Peyer's patch (tissue), 4 donors: ENCODE results near the gene DTX2.
"Not testable (repeated sequence)": the region's sequence is repeated elsewhere in the genome, so short reads cannot be mapped to it uniquely, and the experiment has no call there.

Experiments used
- POLR2A ChIP-seq, 2 donors: fragments of 450-650 bp; IDR thresholded peaks; one replicate each; pipeline ENCODE4 v1.5.1; 2017; ENCODE audit warnings: antibody characterized with exemption in 2 of 2, mild to moderate bottlenecking in 2 of 2, moderate library complexity in 2 of 2
- TF ChIP-seq, protein P1 (sequence below), 6 experiments: fragments of 450-650 bp in 4 of 6; fragments of 200-600 bp in 2 of 6; sonication (generic) in 1 of 6; IDR thresholded peaks; one replicate each; pipeline ENCODE4 v1.5.1; 2017 to 2019; ENCODE audit warnings: antibody characterized with exemption in 6 of 6, mild to moderate bottlenecking in 3 of 6, moderate library complexity in 1 of 6

GRCh38 chr7:76460767-76461166 lies 742 bp upstream of the DTX2 start:
- TF ChIP-seq, protein P1, sequence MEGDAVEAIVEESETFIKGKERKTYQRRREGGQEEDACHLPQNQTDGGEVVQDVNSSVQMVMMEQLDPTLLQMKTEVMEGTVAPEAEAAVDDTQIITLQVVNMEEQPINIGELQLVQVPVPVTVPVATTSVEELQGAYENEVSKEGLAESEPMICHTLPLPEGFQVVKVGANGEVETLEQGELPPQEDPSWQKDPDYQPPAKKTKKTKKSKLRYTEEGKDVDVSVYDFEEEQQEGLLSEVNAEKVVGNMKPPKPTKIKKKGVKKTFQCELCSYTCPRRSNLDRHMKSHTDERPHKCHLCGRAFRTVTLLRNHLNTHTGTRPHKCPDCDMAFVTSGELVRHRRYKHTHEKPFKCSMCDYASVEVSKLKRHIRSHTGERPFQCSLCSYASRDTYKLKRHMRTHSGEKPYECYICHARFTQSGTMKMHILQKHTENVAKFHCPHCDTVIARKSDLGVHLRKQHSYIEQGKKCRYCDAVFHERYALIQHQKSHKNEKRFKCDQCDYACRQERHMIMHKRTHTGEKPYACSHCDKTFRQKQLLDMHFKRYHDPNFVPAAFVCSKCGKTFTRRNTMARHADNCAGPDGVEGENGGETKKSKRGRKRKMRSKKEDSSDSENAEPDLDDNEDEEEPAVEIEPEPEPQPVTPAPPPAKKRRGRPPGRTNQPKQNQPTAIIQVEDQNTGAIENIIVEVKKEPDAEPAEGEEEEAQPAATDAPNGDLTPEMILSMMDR (IDR thresholded peaks at IDR 0.05): not testable (repeated sequence)
- TF ChIP-seq POLR2A (IDR thresholded peaks at IDR 0.05): not testable (repeated sequence)
